IPS-18a (cell line): Measurements from ENCODE around the gene MAP3K4.

Source experiments
- H3K27ac ChIP-seq: one replicate; pipeline ENCODE4 v1.5.1; 2013; ENCODE audit warnings: low read length
- H3K27me3 ChIP-seq: one replicate; pipeline ENCODE4 v1.6.1; 2013; ENCODE audit warnings: mild to moderate bottlenecking, low read length; ENCODE audit not compliant: control insufficient read depth, insufficient read depth
- H3K36me3 ChIP-seq: one replicate; pipeline ENCODE4 v1.6.1; 2013; ENCODE audit warnings: low read depth, low read length; ENCODE audit not compliant: control insufficient read depth
- H3K4me1 ChIP-seq: one replicate; pipeline ENCODE4 v1.6.1; 2013; ENCODE audit warnings: low read depth, low read length; ENCODE audit not compliant: control insufficient read depth
- H3K4me3 ChIP-seq: one replicate; pipeline ENCODE4 v1.5.1; 2013; ENCODE audit warnings: low read length
- H3K9ac ChIP-seq: one replicate; pipeline ENCODE4 v1.6.1; 2013; ENCODE audit warnings: mild to moderate bottlenecking, low read length, moderate library complexity
- H3K9me3 ChIP-seq: one replicate; pipeline ENCODE4 v1.6.1; 2013; ENCODE audit warnings: low read depth, low read length; ENCODE audit not compliant: control insufficient read depth

MAP3K4 gene

GRCh38 chr6:161029195-161029809 lies 37.7 kb downstream of the MAP3K4 start:
- Histone ChIP-seq H3K36me3 (no peaks in the 10 kb centered on the region), H3K27ac (no peak overlapping the region), H3K9ac (no peak overlapping the region), H3K27me3 (no peaks in the 10 kb centered on the region), H3K9me3 (no peaks in the 10 kb centered on the region), H3K4me1 (peaks cover 2% of the 10 kb centered on the region), H3K4me3 (no peak overlapping the region)

GRCh38 chr6:161031721-161032495 lies 40.3 kb downstream of the MAP3K4 start:
- Histone ChIP-seq H3K36me3 (peaks cover 2% of the 10 kb centered on the region), H3K4me3 (no peak overlapping the region), H3K9me3 (no peaks in the 10 kb centered on the region), H3K27me3 (no peaks in the 10 kb centered on the region), H3K4me1 (peaks cover 17% of the 10 kb centered on the region), H3K27ac (no peak overlapping the region), H3K9ac (no peak overlapping the region)

- Histone ChIP-seq H3K27ac (no peak overlapping the region), H3K4me3 (no peak overlapping the region), H3K36me3 (peaks cover 8% of the 10 kb centered on the region), H3K9me3 (no peaks in the 10 kb centered on the region), H3K4me1 (peaks cover 17% of the 10 kb centered on the region), H3K9ac (no peak overlapping the region), H3K27me3 (no peaks in the 10 kb centered on the region)
Measured at GRCh38 chr6:161033667-161034066, 42.1 kb downstream of the MAP3K4 start.

GRCh38 chr6:161035182-161035980 lies 43.8 kb downstream of the MAP3K4 start:
- Histone ChIP-seq H3K9me3 (no peaks in the 10 kb centered on the region), H3K27ac (no peak overlapping the region), H3K4me3 (no peak overlapping the region), H3K27me3 (no peaks in the 10 kb centered on the region), H3K36me3 (peaks cover 9% of the 10 kb centered on the region), H3K4me1 (peaks cover 17% of the 10 kb centered on the region), H3K9ac (no peak overlapping the region)

- Histone ChIP-seq H3K9ac (no peak overlapping the region), H3K4me3 (no peak overlapping the region), H3K4me1 (peaks cover 17% of the 10 kb centered on the region), H3K9me3 (no peaks in the 10 kb centered on the region), H3K36me3 (peaks cover 9% of the 10 kb centered on the region), H3K27me3 (no peaks in the 10 kb centered on the region), H3K27ac (no peak overlapping the region)
Measured at GRCh38 chr6:161035981-161036263, 44.4 kb downstream of the MAP3K4 start.

- Histone ChIP-seq H3K9me3 (no peaks in the 10 kb centered on the region), H3K27me3 (no peaks in the 10 kb centered on the region), H3K9ac (no peak overlapping the region), H3K4me3 (no peak overlapping the region), H3K36me3 (peaks cover 9% of the 10 kb centered on the region), H3K4me1 (peaks cover 17% of the 10 kb centered on the region), H3K27ac (no peak overlapping the region)
Measured at GRCh38 chr6:161037873-161038228, 46.3 kb downstream of the MAP3K4 start.

- Histone ChIP-seq H3K9me3 (no peaks in the 10 kb centered on the region), H3K4me1 (peaks cover 17% of the 10 kb centered on the region), H3K36me3 (peaks cover 9% of the 10 kb centered on the region), H3K9ac (no peak overlapping the region), H3K4me3 (no peak overlapping the region), H3K27ac (no peak overlapping the region), H3K27me3 (no peaks in the 10 kb centered on the region)
Measured at GRCh38 chr6:161038229-161039031, 46.9 kb downstream of the MAP3K4 start.

- Histone ChIP-seq H3K4me3 (no peak overlapping the region), H3K27me3 (no peaks in the 10 kb centered on the region), H3K9ac (no peak overlapping the region), H3K4me1 (no peaks in the 10 kb centered on the region), H3K27ac (no peak overlapping the region), H3K36me3 (peaks cover 9% of the 10 kb centered on the region), H3K9me3 (no peaks in the 10 kb centered on the region)
Measured at GRCh38 chr6:161041274-161041673, 49.7 kb downstream of the MAP3K4 start.

- H3K4me3 ChIP-seq, result no peak overlapping the region
- H3K9ac ChIP-seq, result no peak overlapping the region
- no peaks in the 10 kb centered on the region for H3K27me3 ChIP-seq
- no peaks in the 10 kb centered on the region for H3K4me1 ChIP-seq
- no peak overlapping the region for H3K27ac ChIP-seq
- H3K36me3 ChIP-seq, result peaks cover 3% of the 10 kb centered on the region
- H3K9me3 ChIP-seq, result no peaks in the 10 kb centered on the region
Measured at GRCh38 chr6:161044335-161044734, 52.8 kb downstream of the MAP3K4 start.

- Histone ChIP-seq H3K27ac (no peak overlapping the region), H3K4me3 (no peak overlapping the region), H3K9ac (no peak overlapping the region), H3K4me1 (no peaks in the 10 kb centered on the region), H3K27me3 (no peaks in the 10 kb centered on the region), H3K9me3 (no peaks in the 10 kb centered on the region), H3K36me3 (peaks cover 10% of the 10 kb centered on the region)
Measured at GRCh38 chr6:161048641-161049040, 57.1 kb downstream of the MAP3K4 start.

GRCh38 chr6:161050134-161050765 lies 58.7 kb downstream of the MAP3K4 start:
- Histone ChIP-seq H3K27ac (no peak overlapping the region), H3K36me3 (peaks cover 10% of the 10 kb centered on the region)

More at GRCh38 chr6:161050134-161050765, 58.7 kb downstream of the MAP3K4 start:
- Histone ChIP-seq H3K4me3 (no peak overlapping the region), H3K9ac (no peak overlapping the region), H3K27me3 (no peaks in the 10 kb centered on the region), H3K4me1 (no peaks in the 10 kb centered on the region), H3K9me3 (no peaks in the 10 kb centered on the region)
